8988T (cell line): ENCODE measurements around the gene CALML6.

Experiments
- DNase-seq: peaks from one replicate; pipeline ENCODE4 v3.0.0; 2011

The CALML6 gene

GRCh38 chr1:1945782-1946393, 30.8 kb downstream of the CALML6 start:
- no peak for DNase-seq

- no peak for DNase-seq
Observed at GRCh38 chr1:1946540-1946939, 31.5 kb downstream of the CALML6 start.

GRCh38 chr1:1947493-1947892, 32.4 kb downstream of the CALML6 start:
- DNase-seq: no peak

- no peak for DNase-seq
Observed at GRCh38 chr1:1948783-1949182, 33.7 kb downstream of the CALML6 start.

- DNase-seq: no peak
Observed at GRCh38 chr1:1950940-1951339, 35.9 kb downstream of the CALML6 start.

- DNase-seq: no peak
Observed at GRCh38 chr1:1954015-1954414, 39.0 kb downstream of the CALML6 start.

GRCh38 chr1:1954831-1955441, 39.9 kb downstream of the CALML6 start:
- DNase-seq: no peak

- DNase-seq: no peak
Observed at GRCh38 chr1:1955621-1956094, 40.6 kb downstream of the CALML6 start.

- DNase-seq: no peak
Observed at GRCh38 chr1:1956101-1956500, 41.0 kb downstream of the CALML6 start.

- no peak for DNase-seq
Observed at GRCh38 chr1:1956586-1957532, 41.8 kb downstream of the CALML6 start.

GRCh38 chr1:1957533-1957961, 42.5 kb downstream of the CALML6 start:
- DNase-seq: no peak

GRCh38 chr1:1958071-1958541, 43.0 kb downstream of the CALML6 start:
- no peak for DNase-seq

GRCh38 chr1:1959459-1959839, 44.4 kb downstream of the CALML6 start:
- no peak for DNase-seq

GRCh38 chr1:1959840-1960479, 44.9 kb downstream of the CALML6 start:
- DNase-seq: peak; percentile 95

GRCh38 chr1:1960480-1961196, 45.6 kb downstream of the CALML6 start:
- no peak for DNase-seq

GRCh38 chr1:1962752-1963151, 47.7 kb downstream of the CALML6 start:
- no peak for DNase-seq

GRCh38 chr1:1963570-1963969, 48.5 kb downstream of the CALML6 start:
- no peak for DNase-seq

- DNase-seq: no peak
Observed at GRCh38 chr1:1964811-1965210, 49.8 kb downstream of the CALML6 start.

GRCh38 chr1:1965546-1965945, 50.5 kb downstream of the CALML6 start:
- DNase-seq: no peak

- DNase-seq: no peak
Observed at GRCh38 chr1:1966071-1966740, 51.1 kb downstream of the CALML6 start.
